RWPE2 (cell line): Measurements from ENCODE around the gene RNU1-2.
"Not testable (repeated sequence)": the region's sequence is repeated elsewhere in the genome, so short reads cannot be mapped to it uniquely, and the experiment has no call there.

ENCODE experiments used
- ATAC-seq: fragments of 200-7000 bp; cut with Tn5 transposase; 3 replicates; pipeline ENCODE4 v1.9.1; 2021; ENCODE audit warnings: low read depth
- DNase-seq: peaks from one replicate; pipeline ENCODE4 v3.0.0-alpha.2; 2020; ENCODE audit warnings: low spot score
- H3K27ac ChIP-seq: fragments of 450-650 bp; 2 replicates; pipeline ENCODE4 v1.5.1; 2017; ENCODE audit warnings: mild to moderate bottlenecking; ENCODE audit not compliant: poor library complexity, severe bottlenecking
- H3K27me3 ChIP-seq: fragments of 250-450 bp; sonication (Bioruptor Pico); 2 replicates; pipeline ENCODE4 v1.5.1; 2021; ENCODE audit warnings: mild to moderate bottlenecking, moderate library complexity; ENCODE audit not compliant: insufficient read depth, poor library complexity, severe bottlenecking
- H3K36me3 ChIP-seq: fragments of 250-450 bp; sonication (Bioruptor Pico); 2 replicates; pipeline ENCODE4 v1.5.1; 2020; ENCODE audit warnings: low read depth, mild to moderate bottlenecking, moderate library complexity
- H3K4me1 ChIP-seq: fragments of 250-450 bp; sonication (Bioruptor Pico); 2 replicates; pipeline ENCODE4 v1.5.1; 2021; ENCODE audit warnings: mild to moderate bottlenecking, moderate library complexity; ENCODE audit not compliant: insufficient read depth, poor library complexity, severe bottlenecking
- H3K4me3 ChIP-seq: fragments of 250-450 bp; sonication (Bioruptor Pico); 2 replicates; pipeline ENCODE4 v1.5.1; 2021; ENCODE audit warnings: mild to moderate bottlenecking, moderate library complexity; ENCODE audit not compliant: severe bottlenecking
- H3K9me3 ChIP-seq: fragments of 250-450 bp; sonication (Bioruptor Pico); 2 replicates; pipeline ENCODE4 v1.5.1; 2021; ENCODE audit warnings: mild to moderate bottlenecking, moderate library complexity; ENCODE audit not compliant: severe bottlenecking
- CTCF ChIP-seq: fragments of 450-650 bp; IDR thresholded peaks from one replicate; pipeline ENCODE4 v1.5.1; 2017; ENCODE audit warnings: mild to moderate bottlenecking, moderate library complexity; ENCODE audit not compliant: poor library complexity, severe bottlenecking

The RNU1-2 gene

GRCh38 chr1:16915627-16915973 lies 19.8 kb downstream of the RNU1-2 start:
- DNase-seq: peak; percentile 45
- Histone ChIP-seq H3K4me1 (no peaks in the 10 kb centered on the region), H3K27me3 (no peaks in the 10 kb centered on the region)

GRCh38 chr1:16916036-16916880 lies 20.5 kb downstream of the RNU1-2 start:
- not testable (repeated sequence) for H3K4me3 ChIP-seq, H3K4me1 ChIP-seq, H3K36me3 ChIP-seq, H3K27ac ChIP-seq, H3K27me3 ChIP-seq, H3K9me3 ChIP-seq, ATAC-seq
- DNase-seq: peak; percentile 48

More at GRCh38 chr1:16915627-16915973, 19.8 kb downstream of the RNU1-2 start:
- Histone ChIP-seq H3K4me3 (no peak overlapping the region), H3K27ac (no peak overlapping the region), H3K36me3 (no peaks in the 10 kb centered on the region), H3K9me3 (no peaks in the 10 kb centered on the region)
- ATAC-seq: no peak
- peak; percentile 22 for TF ChIP-seq CTCF

- Histone ChIP-seq H3K36me3 (no peaks in the 10 kb centered on the region), H3K27me3 (no peaks in the 10 kb centered on the region), H3K27ac (no peak overlapping the region), H3K9me3 (no peaks in the 10 kb centered on the region), H3K4me1 (peaks cover 7% of the 10 kb centered on the region), H3K4me3 (no peak overlapping the region)
- DNase-seq: no peak
- ATAC-seq: no peak
- no peak for TF ChIP-seq CTCF
These were observed 22.6 kb downstream of the RNU1-2 start for GRCh38 chr1:16918371-16918770.

GRCh38 chr1:16918936-16919665 lies 23.3 kb downstream of the RNU1-2 start:
- ATAC-seq, H3K9me3 ChIP-seq, H3K4me1 ChIP-seq, H3K36me3 ChIP-seq, H3K27ac ChIP-seq, H3K4me3 ChIP-seq, H3K27me3 ChIP-seq: not testable (repeated sequence)
- DNase-seq: peak; percentile 31

GRCh38 chr1:16920951-16921350 lies 25.2 kb downstream of the RNU1-2 start:
- Histone ChIP-seq H3K27ac (no peak overlapping the region), H3K27me3 (no peaks in the 10 kb centered on the region), H3K4me3 (no peak overlapping the region), H3K9me3 (no peaks in the 10 kb centered on the region), H3K4me1 (peaks cover 17% of the 10 kb centered on the region), H3K36me3 (no peaks in the 10 kb centered on the region)
- TF ChIP-seq CTCF: no peak
- ATAC-seq: no peak
- DNase-seq: peak; percentile 60
